ENCODE measurements around the gene MSH6.

MSH6 gene

GRCh38 chr2:47779426-47779790, 3.5 kb upstream of the MSH6 start:
- no peak for DNase-seq (ENCODE audit: low spot score)

- DNase-seq (ENCODE audit: low spot score): peak; percentile 11
Observed at GRCh38 chr2:47782381-47782670, 619 bp upstream of the MSH6 start.

- DNase-seq (ENCODE audit: low spot score): peak; percentile 42
Observed at GRCh38 chr2:47783486-47784351, 774 bp downstream of the MSH6 start.

GRCh38 chr2:47784352-47784851, 1.5 kb downstream of the MSH6 start:
- no peak for DNase-seq (ENCODE audit: low spot score)

GRCh38 chr2:47785986-47786385, 3.0 kb downstream of the MSH6 start:
- peak; percentile 18 for DNase-seq (ENCODE audit: low spot score)

GRCh38 chr2:47796090-47796697, 13.2 kb downstream of the MSH6 start:
- no peak for DNase-seq (ENCODE audit: low spot score)

- no peak for DNase-seq (ENCODE audit: low spot score)
Observed at GRCh38 chr2:47798631-47799030, 15.7 kb downstream of the MSH6 start.

GRCh38 chr2:47799031-47799609, 16.2 kb downstream of the MSH6 start:
- no peak for DNase-seq (ENCODE audit: low spot score)

GRCh38 chr2:47801118-47801517, 18.2 kb downstream of the MSH6 start:
- DNase-seq (ENCODE audit: low spot score): no peak

GRCh38 chr2:47803363-47803762, 20.4 kb downstream of the MSH6 start:
- no peak for DNase-seq (ENCODE audit: low spot score)

- DNase-seq (ENCODE audit: low spot score): no peak
Observed at GRCh38 chr2:47803770-47804169, 20.8 kb downstream of the MSH6 start.

GRCh38 chr2:47805850-47806249, 22.9 kb downstream of the MSH6 start:
- no peak for DNase-seq (ENCODE audit: low spot score)

GRCh38 chr2:47808614-47809013, 25.7 kb downstream of the MSH6 start:
- no peak for DNase-seq (ENCODE audit: low spot score)

- DNase-seq (ENCODE audit: low spot score): no peak
Observed at GRCh38 chr2:47809903-47810302, 27.0 kb downstream of the MSH6 start.

- no peak for DNase-seq (ENCODE audit: low spot score)
Observed at GRCh38 chr2:47810850-47811249, 27.9 kb downstream of the MSH6 start.

- DNase-seq (ENCODE audit: low spot score): no peak
Observed at GRCh38 chr2:47811668-47812067, 28.7 kb downstream of the MSH6 start.

GRCh38 chr2:47815764-47816163, 32.8 kb downstream of the MSH6 start:
- DNase-seq (ENCODE audit: low spot score): no peak

GRCh38 chr2:47818777-47819176, 35.8 kb downstream of the MSH6 start:
- no peak for DNase-seq (ENCODE audit: low spot score)

- no peak for DNase-seq (ENCODE audit: low spot score)
Observed at GRCh38 chr2:47819834-47820233, 36.9 kb downstream of the MSH6 start.

- DNase-seq (ENCODE audit: low spot score): no peak
Observed at GRCh38 chr2:47822518-47822917, 39.6 kb downstream of the MSH6 start.

GRCh38 chr2:47833516-47833968, 50.6 kb downstream of the MSH6 start:
- DNase-seq (ENCODE audit: low spot score): no peak

- no peak for DNase-seq (ENCODE audit: low spot score)
Observed at GRCh38 chr2:47838249-47838648, 55.3 kb downstream of the MSH6 start.

GRCh38 chr2:47838686-47839085, 55.7 kb downstream of the MSH6 start:
- no peak for DNase-seq (ENCODE audit: low spot score)
